Vagina (tissue), 2 donors: ENCODE data around the gene PACRG. TPM values are rescaled to one million over a fixed set of nuclear protein-coding genes. Genes with fewer than 3 reads are reported as not detected.
A peak's percentile ranks its signal among the peaks of the same experiment; 100 is the strongest.

Source experiments
- DNase-seq, 2 donors: peaks; one replicate each; pipeline ENCODE4 v3.0.0-alpha.2; 2017; ENCODE audit errors: extremely low spot score in 2 of 2
- H3K27ac ChIP-seq: fragments of 200-600 bp; sonication (generic); one replicate; pipeline ENCODE4 v1.5.1; 2019
- H3K27me3 ChIP-seq: fragments of 200-600 bp; sonication (generic); one replicate; pipeline ENCODE4 v1.5.1; 2019
- H3K36me3 ChIP-seq, 2 donors: fragments of 200-600 bp; sonication (generic); one replicate each; pipeline ENCODE4 v1.5.1; 2017 to 2019
- H3K4me1 ChIP-seq: fragments of 200-600 bp; sonication (generic); one replicate; pipeline ENCODE4 v1.5.1; 2019
- H3K4me3 ChIP-seq, 2 donors: fragments of 200-600 bp; sonication (generic); 1 replicate in 1 of 2; 2 replicates in 1 of 2; pipeline ENCODE4 v1.5.1; 2016 to 2019
- H3K9me3 ChIP-seq: fragments of 200-600 bp; sonication (generic); one replicate; pipeline ENCODE4 v1.5.1; 2019
- POLR2A ChIP-seq, 2 donors: fragments of 450-650 bp; IDR thresholded peaks; one replicate each; pipeline ENCODE4 v1.6.1; 2017; ENCODE audit warnings: antibody characterized with exemption in 2 of 2, mild to moderate bottlenecking in 2 of 2, moderate library complexity in 2 of 2
- POLR2AphosphoS5 ChIP-seq, 2 donors: sonication (generic); formaldehyde crosslinking; IDR thresholded peaks; one replicate each; pipeline ENCODE4 v1.9.0; 2017; ENCODE audit warnings: antibody characterized with exemption in 2 of 2, mild to moderate bottlenecking in 2 of 2, low read depth in 1 of 2; ENCODE audit not compliant: insufficient read depth in 1 of 2
- intact Hi-C: fragments of 100-400 bp; cut with DNase I; formaldehyde crosslinking; loops from one replicate; pipeline ENCODE4 v1.15.1; 2023
- total RNA-seq: library from RNA; depleted of rRNA; stranded (reverse); fragments of >200 nt; gene quantifications from one replicate; pipeline ENCODE4 v1.2.3, GENCODE V29; 2016
- TF ChIP-seq, protein P1 (sequence below), 3 experiments: fragments of 450-650 bp in 2 of 3; fragments of 200-600 bp in 1 of 3; sonication (generic) in 1 of 3; IDR thresholded peaks; one replicate each; pipeline ENCODE4 v1.5.1; 2017 to 2019; ENCODE audit warnings: antibody characterized with exemption in 3 of 3, mild to moderate bottlenecking in 2 of 3, moderate library complexity in 2 of 3

Gene PACRG
- total RNA-seq, 1 donor from 2014 or later, result not detected

DNA sequence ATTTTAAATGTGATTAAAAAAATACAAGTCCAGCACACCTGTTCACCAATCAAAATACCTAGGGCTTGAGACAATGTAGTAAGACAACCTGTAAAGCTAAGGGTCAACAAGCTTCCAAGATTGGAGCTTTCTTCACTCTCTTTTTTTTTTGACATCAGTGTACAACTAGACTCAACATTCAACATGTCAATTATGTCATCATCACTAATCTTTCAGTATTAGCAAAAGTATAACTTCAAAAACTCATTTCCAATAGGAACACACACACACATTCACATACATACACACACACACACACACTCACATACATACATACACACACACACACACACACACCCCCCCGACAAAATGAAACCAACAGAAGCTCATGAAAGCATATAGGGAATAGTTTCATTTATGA lies 26.2 kb upstream of the PACRG start:
- intact Hi-C loops, result no loop called here
- DNase-seq, result no peak
- TF ChIP-seq POLR2A (IDR thresholded peaks at IDR 0.05) (no peak), POLR2AphosphoS5 (IDR thresholded peaks at IDR 0.05; ENCODE audit: insufficient read depth in 1 of 2, low read depth in 1 of 2) (no peak)
- TF ChIP-seq, protein P1, sequence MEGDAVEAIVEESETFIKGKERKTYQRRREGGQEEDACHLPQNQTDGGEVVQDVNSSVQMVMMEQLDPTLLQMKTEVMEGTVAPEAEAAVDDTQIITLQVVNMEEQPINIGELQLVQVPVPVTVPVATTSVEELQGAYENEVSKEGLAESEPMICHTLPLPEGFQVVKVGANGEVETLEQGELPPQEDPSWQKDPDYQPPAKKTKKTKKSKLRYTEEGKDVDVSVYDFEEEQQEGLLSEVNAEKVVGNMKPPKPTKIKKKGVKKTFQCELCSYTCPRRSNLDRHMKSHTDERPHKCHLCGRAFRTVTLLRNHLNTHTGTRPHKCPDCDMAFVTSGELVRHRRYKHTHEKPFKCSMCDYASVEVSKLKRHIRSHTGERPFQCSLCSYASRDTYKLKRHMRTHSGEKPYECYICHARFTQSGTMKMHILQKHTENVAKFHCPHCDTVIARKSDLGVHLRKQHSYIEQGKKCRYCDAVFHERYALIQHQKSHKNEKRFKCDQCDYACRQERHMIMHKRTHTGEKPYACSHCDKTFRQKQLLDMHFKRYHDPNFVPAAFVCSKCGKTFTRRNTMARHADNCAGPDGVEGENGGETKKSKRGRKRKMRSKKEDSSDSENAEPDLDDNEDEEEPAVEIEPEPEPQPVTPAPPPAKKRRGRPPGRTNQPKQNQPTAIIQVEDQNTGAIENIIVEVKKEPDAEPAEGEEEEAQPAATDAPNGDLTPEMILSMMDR (IDR thresholded peaks at IDR 0.05), result no peak
- no peak overlapping the region for H3K4me3 ChIP-seq
- peaks cover 5% of the 10 kb centered on the region for H3K4me1 ChIP-seq
- no peaks in the 10 kb centered on the region for H3K36me3 ChIP-seq
- no peaks in the 10 kb centered on the region for H3K9me3 ChIP-seq
- H3K27me3 ChIP-seq, result no peaks in the 10 kb centered on the region
- H3K27ac ChIP-seq, result no peak overlapping the region

GRCh38 chr6:162702446-162702845 lies 25.3 kb upstream of the PACRG start:
- no peak overlapping the region for H3K27ac ChIP-seq
- no peaks in the 10 kb centered on the region for H3K36me3 ChIP-seq

GRCh38 chr6:162704001-162704400 lies 23.8 kb upstream of the PACRG start:
- Histone ChIP-seq H3K9me3 (no peaks in the 10 kb centered on the region), H3K36me3 (no peaks in the 10 kb centered on the region), H3K27ac (no peak overlapping the region), H3K4me3 (no peak overlapping the region), H3K27me3 (no peaks in the 10 kb centered on the region), H3K4me1 (peaks cover 5% of the 10 kb centered on the region)
- TF ChIP-seq, protein P1 (IDR thresholded peaks at IDR 0.05), result no peak
- no peak for TF ChIP-seq POLR2A (IDR thresholded peaks at IDR 0.05)
- no peak for TF ChIP-seq POLR2AphosphoS5 (IDR thresholded peaks at IDR 0.05; ENCODE audit: insufficient read depth in 1 of 2, low read depth in 1 of 2)
- intact Hi-C loops, result no loop called here
- DNase-seq, result no peak

More at GRCh38 chr6:162702446-162702845, 25.3 kb upstream of the PACRG start:
- Histone ChIP-seq H3K9me3 (no peaks in the 10 kb centered on the region), H3K27me3 (no peaks in the 10 kb centered on the region), H3K4me3 (no peak overlapping the region), H3K4me1 (peaks cover 5% of the 10 kb centered on the region)
- TF ChIP-seq POLR2AphosphoS5 (IDR thresholded peaks at IDR 0.05; ENCODE audit: insufficient read depth in 1 of 2, low read depth in 1 of 2) (no peak), POLR2A (IDR thresholded peaks at IDR 0.05) (no peak)
- TF ChIP-seq, protein P1 (IDR thresholded peaks at IDR 0.05), result no peak
- intact Hi-C loops, result no loop called here
- DNase-seq, result no peak

DNA sequence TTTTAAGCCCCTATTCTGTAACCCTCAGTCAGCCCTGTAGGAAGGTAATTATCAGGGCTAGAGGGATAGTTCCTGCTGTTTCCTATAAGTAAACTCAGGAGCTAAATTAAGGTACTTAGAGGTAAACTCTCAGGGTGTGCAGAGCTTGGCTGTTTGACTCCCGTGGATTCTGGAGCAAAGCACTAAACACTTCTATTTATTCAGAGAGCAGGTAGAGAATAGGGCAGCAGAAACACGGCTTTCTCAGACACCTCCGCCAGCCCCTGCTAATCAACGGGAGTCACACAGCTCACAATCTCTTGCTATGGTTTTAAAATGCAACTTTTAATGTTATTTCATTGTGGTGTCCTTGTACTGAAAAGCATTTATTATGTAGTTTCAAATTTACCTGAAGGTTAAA lies 22.0 kb upstream of the PACRG start:
- Histone ChIP-seq H3K4me1 (peaks cover 5% of the 10 kb centered on the region), H3K9me3 (no peaks in the 10 kb centered on the region), H3K4me3 (peak overlapping the region in 1 of 2 donors; percentile 7), H3K27ac (no peak overlapping the region), H3K27me3 (no peaks in the 10 kb centered on the region), H3K36me3 (no peaks in the 10 kb centered on the region)
- TF ChIP-seq POLR2AphosphoS5 (IDR thresholded peaks at IDR 0.05; ENCODE audit: insufficient read depth in 1 of 2, low read depth in 1 of 2) (no peak), POLR2A (IDR thresholded peaks at IDR 0.05) (no peak)
- TF ChIP-seq, protein P1 (IDR thresholded peaks at IDR 0.05), result no peak
- DNase-seq, result no peak
- intact Hi-C loops, result no loop called here

DNA sequence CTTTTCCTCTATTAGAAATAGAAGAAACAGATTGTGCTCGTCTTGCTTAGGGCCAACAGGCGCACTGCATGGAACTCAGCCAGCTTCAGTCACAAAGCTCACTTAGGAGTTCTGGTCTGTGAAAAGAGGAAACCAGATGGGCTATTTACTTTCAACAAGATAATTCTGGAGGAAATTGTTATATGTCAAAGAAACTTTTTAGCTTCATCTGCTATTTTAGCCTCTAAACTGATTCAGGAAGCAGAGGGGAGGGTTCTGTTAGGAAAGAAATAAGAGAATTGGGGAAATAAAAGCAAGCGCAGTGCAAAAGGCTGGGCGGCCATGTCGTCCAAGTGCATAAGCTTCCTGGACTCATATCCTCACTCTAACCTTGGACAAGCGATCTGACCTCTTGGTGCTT lies 21.5 kb upstream of the PACRG start:
- Histone ChIP-seq H3K36me3 (no peaks in the 10 kb centered on the region), H3K27me3 (no peaks in the 10 kb centered on the region), H3K27ac (no peak overlapping the region), H3K4me3 (peak overlapping the region in 1 of 2 donors; percentile 7), H3K4me1 (peaks cover 5% of the 10 kb centered on the region), H3K9me3 (no peaks in the 10 kb centered on the region)
- TF ChIP-seq, protein P1 (IDR thresholded peaks at IDR 0.05), result no peak
- TF ChIP-seq POLR2A (IDR thresholded peaks at IDR 0.05), result no peak
- TF ChIP-seq POLR2AphosphoS5 (IDR thresholded peaks at IDR 0.05; ENCODE audit: insufficient read depth in 1 of 2, low read depth in 1 of 2), result no peak
- no peak for DNase-seq
- intact Hi-C loops, result no loop called here
